ENCODE measurements around the gene ZFP1. TPM values are rescaled to one million over a fixed set of nuclear protein-coding genes. Genes with fewer than 3 reads are reported as not detected.
"Not testable (repeated sequence)": the region's sequence is repeated elsewhere in the genome, so short reads cannot be mapped to it uniquely, and the experiment has no call there.

The ZFP1 gene
- total and polyA plus RNA-seq, 2 of the 4 experiments (the other 2 are of a cell fraction) = 3.8 to 16.0 TPM

GRCh38 chr16:75205961-75206748 is 57.8 kb downstream of the ZFP1 start:
- H3K23ac ChIP-seq (ENCODE audit: low read depth, low read length); H3K27me3 ChIP-seq (ENCODE audit: control insufficient read depth, insufficient read depth, low read length); H3K27ac ChIP-seq (ENCODE audit: insufficient read depth, low read length); H3K79me1 ChIP-seq (ENCODE audit: low read depth in 1 of 2, low read length in 2 of 2); DNase-seq; CTCF ChIA-PET; H4K20me1 ChIP-seq (ENCODE audit: insufficient read depth, low read length); dilution Hi-C loops (cut with HindIII; ENCODE audit: low sequenced_read_pairs, unreplicated experiment); BruUV-seq (replicated peaks); H2AFZ ChIP-seq (replicated peaks; ENCODE audit: low read length, poor library complexity); H3K36me3 ChIP-seq (ENCODE audit: control insufficient read depth, insufficient read depth, low read length); H2BK20ac ChIP-seq (ENCODE audit: low read depth, low read length); H2AK9ac ChIP-seq (replicated peaks; ENCODE audit: low read depth, low read length, poor library complexity); H3K4ac ChIP-seq (ENCODE audit: low read depth, low read length); H4K91ac ChIP-seq (ENCODE audit: insufficient read depth, low read depth, low read length); H4K5ac ChIP-seq (ENCODE audit: low read depth, low read length); H3K9me3 ChIP-seq (ENCODE audit: control insufficient read depth, insufficient read depth, low read length); H3K18ac ChIP-seq (ENCODE audit: low read depth, low read length); H2BK5ac ChIP-seq (ENCODE audit: low read depth, low read length, poor library complexity, severe bottlenecking); H3K4me1 ChIP-seq (ENCODE audit: control insufficient read depth, insufficient read depth, low read length); H2BK120ac ChIP-seq (ENCODE audit: low read depth, low read length); H2AK5ac ChIP-seq (ENCODE audit: low read depth, low read length); H2BK15ac ChIP-seq (ENCODE audit: low read depth, low read length); POLR2A ChIA-PET (ENCODE audit: unreplicated experiment); H3K9me1 ChIP-seq (ENCODE audit: insufficient read depth, low read length); H3K9ac ChIP-seq (ENCODE audit: low read depth, low read length); H3K56ac ChIP-seq (ENCODE audit: extremely low read depth, insufficient read depth, low read length); H3K4me2 ChIP-seq (ENCODE audit: low read depth, low read length); H4K8ac ChIP-seq (ENCODE audit: low read depth in 2 of 2, low read length in 2 of 2); H3K14ac ChIP-seq (replicated peaks; ENCODE audit: low read depth, low read length); H3K4me3 ChIP-seq (ENCODE audit: insufficient read depth, low read depth, low read length): not testable (repeated sequence)
- intact Hi-C loops (cut with micrococcal nuclease) (loop anchor here (2.0 kb wide), 1 partner anchor 19 kb away; no protein-coding TSS in a partner anchor), in situ Hi-C loops (cut with MboI; ENCODE audit: low sequenced_read_pairs) (loop anchor here (25.0 kb wide), 2 partner anchors 381 to 556 kb away; no protein-coding TSS in a partner anchor)
- 92% methylated on average over 6 of the region's 25 CpGs; no CpG with 5 or more reads in 1 of the 2 experiments for WGBS, 2 experiments (ENCODE audit: extremely low coverage in 2 of 2, insufficient read length in 1 of 2)
- peak; percentile 6; the same call in 1 of the 2 replicates for ATAC-seq (ENCODE audit: low read depth)

Measured in IMR-90 (cell line).